RWPE2 (cell line): ENCODE results near the gene CSMD2.

Source experiments
- ATAC-seq: fragments of 200-7000 bp; cut with Tn5 transposase; 3 replicates; pipeline ENCODE4 v1.9.1; 2021; ENCODE audit warnings: low read depth
- DNase-seq: peaks from one replicate; pipeline ENCODE4 v3.0.0-alpha.2; 2020; ENCODE audit warnings: low spot score
- H3K27ac ChIP-seq: fragments of 450-650 bp; 2 replicates; pipeline ENCODE4 v1.5.1; 2017; ENCODE audit warnings: mild to moderate bottlenecking; ENCODE audit not compliant: poor library complexity, severe bottlenecking
- H3K27me3 ChIP-seq: fragments of 250-450 bp; sonication (Bioruptor Pico); 2 replicates; pipeline ENCODE4 v1.5.1; 2021; ENCODE audit warnings: mild to moderate bottlenecking, moderate library complexity; ENCODE audit not compliant: insufficient read depth, poor library complexity, severe bottlenecking
- H3K36me3 ChIP-seq: fragments of 250-450 bp; sonication (Bioruptor Pico); 2 replicates; pipeline ENCODE4 v1.5.1; 2020; ENCODE audit warnings: low read depth, mild to moderate bottlenecking, moderate library complexity
- H3K4me1 ChIP-seq: fragments of 250-450 bp; sonication (Bioruptor Pico); 2 replicates; pipeline ENCODE4 v1.5.1; 2021; ENCODE audit warnings: mild to moderate bottlenecking, moderate library complexity; ENCODE audit not compliant: insufficient read depth, poor library complexity, severe bottlenecking
- H3K4me3 ChIP-seq: fragments of 250-450 bp; sonication (Bioruptor Pico); 2 replicates; pipeline ENCODE4 v1.5.1; 2021; ENCODE audit warnings: mild to moderate bottlenecking, moderate library complexity; ENCODE audit not compliant: severe bottlenecking
- H3K9me3 ChIP-seq: fragments of 250-450 bp; sonication (Bioruptor Pico); 2 replicates; pipeline ENCODE4 v1.5.1; 2021; ENCODE audit warnings: mild to moderate bottlenecking, moderate library complexity; ENCODE audit not compliant: severe bottlenecking
- TF ChIP-seq, protein P1 (sequence below): fragments of 450-650 bp; IDR thresholded peaks from one replicate; pipeline ENCODE4 v1.5.1; 2017; ENCODE audit warnings: mild to moderate bottlenecking, moderate library complexity; ENCODE audit not compliant: poor library complexity, severe bottlenecking

The CSMD2 gene

DNA sequence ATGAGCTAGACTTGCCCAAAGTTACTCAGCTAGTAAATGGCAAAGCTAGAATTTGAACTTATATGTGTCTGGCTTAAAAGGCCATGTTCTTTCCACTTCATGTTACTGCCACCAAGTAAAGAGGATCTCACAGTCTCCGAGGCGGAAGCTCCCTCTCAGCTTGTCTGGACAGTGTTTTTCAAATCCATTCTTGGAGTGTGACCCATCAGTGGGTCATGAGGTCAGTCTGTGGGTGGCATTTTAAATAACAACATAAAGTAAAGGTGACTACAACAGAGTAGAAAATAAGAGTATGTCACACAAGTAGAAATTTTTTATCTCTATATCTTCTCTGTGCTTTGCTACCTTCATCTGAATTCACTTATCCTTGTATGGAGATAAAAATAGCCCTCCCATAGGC is 304.4 kb downstream of the CSMD2 start:
- Histone ChIP-seq H3K27me3 (peaks cover 3% of the 10 kb centered on the region), H3K4me1 (no peaks in the 10 kb centered on the region), H3K9me3 (no peaks in the 10 kb centered on the region), H3K4me3 (no peak overlapping the region), H3K36me3 (no peaks in the 10 kb centered on the region), H3K27ac (no peak overlapping the region)
- ATAC-seq (no peak), DNase-seq (no peak)
- TF ChIP-seq, protein P1, sequence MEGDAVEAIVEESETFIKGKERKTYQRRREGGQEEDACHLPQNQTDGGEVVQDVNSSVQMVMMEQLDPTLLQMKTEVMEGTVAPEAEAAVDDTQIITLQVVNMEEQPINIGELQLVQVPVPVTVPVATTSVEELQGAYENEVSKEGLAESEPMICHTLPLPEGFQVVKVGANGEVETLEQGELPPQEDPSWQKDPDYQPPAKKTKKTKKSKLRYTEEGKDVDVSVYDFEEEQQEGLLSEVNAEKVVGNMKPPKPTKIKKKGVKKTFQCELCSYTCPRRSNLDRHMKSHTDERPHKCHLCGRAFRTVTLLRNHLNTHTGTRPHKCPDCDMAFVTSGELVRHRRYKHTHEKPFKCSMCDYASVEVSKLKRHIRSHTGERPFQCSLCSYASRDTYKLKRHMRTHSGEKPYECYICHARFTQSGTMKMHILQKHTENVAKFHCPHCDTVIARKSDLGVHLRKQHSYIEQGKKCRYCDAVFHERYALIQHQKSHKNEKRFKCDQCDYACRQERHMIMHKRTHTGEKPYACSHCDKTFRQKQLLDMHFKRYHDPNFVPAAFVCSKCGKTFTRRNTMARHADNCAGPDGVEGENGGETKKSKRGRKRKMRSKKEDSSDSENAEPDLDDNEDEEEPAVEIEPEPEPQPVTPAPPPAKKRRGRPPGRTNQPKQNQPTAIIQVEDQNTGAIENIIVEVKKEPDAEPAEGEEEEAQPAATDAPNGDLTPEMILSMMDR = no peak

DNA sequence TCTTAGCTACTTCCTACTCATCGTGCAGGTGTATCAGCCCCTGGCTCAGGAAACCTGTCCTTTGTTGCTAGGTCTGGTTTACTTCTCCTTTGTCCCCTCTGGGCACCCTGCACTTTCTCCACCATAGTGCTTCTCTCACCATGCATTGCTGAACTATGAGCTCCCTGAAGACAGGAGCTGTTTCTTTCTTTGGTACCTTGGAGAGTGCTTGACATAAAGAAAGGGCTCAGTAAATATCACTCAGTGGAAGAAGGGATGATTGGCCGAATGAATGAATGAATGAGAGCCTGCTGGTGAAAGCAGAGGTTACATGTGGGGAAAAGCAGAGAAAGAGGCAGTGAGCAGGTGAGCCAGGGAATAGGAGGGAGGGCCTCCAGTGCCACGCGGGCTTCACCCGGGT is 310.9 kb downstream of the CSMD2 start:
- Histone ChIP-seq H3K36me3 (no peaks in the 10 kb centered on the region), H3K4me3 (no peak overlapping the region), H3K27ac (no peak overlapping the region), H3K27me3 (no peaks in the 10 kb centered on the region), H3K4me1 (no peaks in the 10 kb centered on the region), H3K9me3 (no peaks in the 10 kb centered on the region)
- ATAC-seq (no peak), DNase-seq (no peak)
- TF ChIP-seq, protein P1 = no peak

DNA sequence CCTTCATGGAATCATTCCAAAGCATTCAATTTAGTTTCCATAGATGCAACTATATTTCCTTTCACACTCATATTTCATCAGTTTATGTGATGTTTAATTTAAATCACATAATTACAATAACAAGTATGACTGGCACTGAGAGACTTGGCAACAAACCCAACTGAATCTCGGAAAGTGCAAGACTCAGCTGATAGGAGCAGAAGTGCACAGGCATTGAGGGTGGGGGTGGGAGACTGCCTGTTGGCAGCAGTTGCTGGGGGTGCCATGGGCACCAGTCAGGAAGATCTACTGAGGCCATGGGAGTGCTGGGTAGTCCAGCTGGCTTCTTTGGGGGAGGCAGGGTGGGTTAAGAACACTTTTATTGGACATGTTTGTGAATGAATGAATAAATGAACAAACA is 311.6 kb downstream of the CSMD2 start:
- DNase-seq (no peak), ATAC-seq (no peak)
- no peaks in the 10 kb centered on the region for H3K27me3 ChIP-seq
- no peaks in the 10 kb centered on the region for H3K9me3 ChIP-seq
- no peak overlapping the region for H3K27ac ChIP-seq
- no peaks in the 10 kb centered on the region for H3K4me1 ChIP-seq
- TF ChIP-seq, protein P1 = no peak
- no peak overlapping the region for H3K4me3 ChIP-seq
- no peaks in the 10 kb centered on the region for H3K36me3 ChIP-seq

DNA sequence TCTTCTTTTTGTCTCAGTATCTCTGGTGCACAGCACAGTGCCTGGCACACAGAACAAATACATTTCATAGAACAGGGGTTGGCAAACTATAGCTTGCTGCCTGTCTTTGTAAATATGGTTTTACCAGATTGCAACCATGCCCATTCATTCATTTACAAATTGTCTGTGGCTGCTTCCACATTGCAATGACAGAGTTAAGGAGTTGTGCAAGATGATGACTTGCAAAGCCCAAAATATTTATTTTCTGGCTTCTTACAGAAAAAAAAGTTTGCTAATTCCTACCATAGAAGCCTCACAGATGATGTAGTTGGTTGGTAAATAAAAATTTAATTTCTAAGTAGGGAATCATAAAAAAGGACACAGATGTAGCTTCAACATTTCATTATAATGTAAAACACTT is 312.3 kb downstream of the CSMD2 start:
- DNase-seq (no peak), ATAC-seq (no peak)
- H3K9me3 ChIP-seq = no peaks in the 10 kb centered on the region
- no peaks in the 10 kb centered on the region for H3K27me3 ChIP-seq
- H3K27ac ChIP-seq = no peak overlapping the region
- TF ChIP-seq, protein P1 = no peak
- H3K4me3 ChIP-seq = no peak overlapping the region
- no peaks in the 10 kb centered on the region for H3K4me1 ChIP-seq
- H3K36me3 ChIP-seq = no peaks in the 10 kb centered on the region

DNA sequence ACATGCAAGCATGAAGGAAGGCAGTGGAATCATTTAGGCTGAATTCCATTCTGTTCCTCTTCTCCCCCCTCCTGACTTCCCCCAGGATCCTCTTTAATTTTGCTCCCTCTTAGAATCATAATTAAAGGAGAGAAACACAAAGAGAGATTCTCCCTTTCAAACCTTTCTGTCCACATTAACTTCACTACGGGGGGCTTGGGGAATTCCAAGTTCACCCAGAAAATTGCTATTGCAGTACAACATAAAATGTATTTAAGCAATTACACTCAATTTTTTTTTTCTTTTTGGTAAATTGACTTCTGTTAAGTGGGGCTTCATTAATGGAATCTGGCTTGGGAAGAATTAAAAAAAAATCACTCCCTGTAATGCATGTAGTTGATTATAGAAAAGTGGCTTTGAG is 314.5 kb downstream of the CSMD2 start:
- Histone ChIP-seq H3K4me1 (no peaks in the 10 kb centered on the region), H3K27me3 (no peaks in the 10 kb centered on the region), H3K9me3 (no peaks in the 10 kb centered on the region), H3K36me3 (no peaks in the 10 kb centered on the region), H3K4me3 (no peak overlapping the region), H3K27ac (no peak overlapping the region)
- TF ChIP-seq, protein P1 = no peak
- ATAC-seq (no peak), DNase-seq (no peak)
